DMS79 treated with DMSO at 0.1 percent for 48 hours (cell line): Measurements from ENCODE around the gene FPR1.
A peak's percentile ranks its signal among the peaks of the same experiment; 100 is the strongest.

ENCODE experiments used
- DNase-seq: peaks from one replicate; lab custom pipeline; 2025; lab: John Stamatoyannopoulos, UW

Gene FPR1

GRCh38 chr19:51751655-51752054 is at the start of gene FPR1:
TSS of gene FPR1 (minus strand) at chr19:51751878. CDS start at chr19:51746994, 4,884 bp downstream.
- no peak for DNase-seq

- DNase-seq, result no peak
Observed at GRCh38 chr19:51800473-51801244, 49.0 kb upstream of the FPR1 start.

GRCh38 chr19:51799774-51800472 is 48.2 kb upstream of the FPR1 start:
- DNase-seq, result no peak

- DNase-seq, result no peak
Observed at GRCh38 chr19:51799034-51799773, 47.5 kb upstream of the FPR1 start.

GRCh38 chr19:51798062-51798461 is 46.4 kb upstream of the FPR1 start:
- no peak for DNase-seq

DNA sequence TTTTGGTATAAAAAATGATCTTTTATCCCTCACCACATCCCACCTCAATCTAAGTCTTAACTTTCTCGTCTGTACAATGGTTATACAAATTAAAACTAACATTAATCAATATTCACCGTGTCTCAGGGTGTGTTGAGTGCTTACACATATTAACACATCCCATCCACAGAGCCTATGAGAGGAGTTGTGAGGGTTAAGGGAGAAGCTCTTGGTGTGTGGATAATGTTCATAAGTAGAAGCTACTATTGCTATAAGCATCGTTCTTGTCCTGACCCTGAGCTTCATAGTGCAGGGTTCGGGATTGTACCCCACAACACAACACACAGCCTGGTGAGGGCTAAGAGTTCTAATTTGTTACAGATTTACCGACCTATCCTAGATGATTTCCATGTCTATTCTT is 45.8 kb upstream of the FPR1 start:
- DNase-seq, result no peak

GRCh38 chr19:51796195-51796679 is 44.6 kb upstream of the FPR1 start:
- no peak for DNase-seq

GRCh38 chr19:51794885-51795490 is 43.3 kb upstream of the FPR1 start, which contains the start of gene FPR3:
TSS of gene FPR3 (plus strand) at chr19:51795157. CDS start at chr19:51823749, 28,592 bp downstream.
- no peak for DNase-seq

DNA sequence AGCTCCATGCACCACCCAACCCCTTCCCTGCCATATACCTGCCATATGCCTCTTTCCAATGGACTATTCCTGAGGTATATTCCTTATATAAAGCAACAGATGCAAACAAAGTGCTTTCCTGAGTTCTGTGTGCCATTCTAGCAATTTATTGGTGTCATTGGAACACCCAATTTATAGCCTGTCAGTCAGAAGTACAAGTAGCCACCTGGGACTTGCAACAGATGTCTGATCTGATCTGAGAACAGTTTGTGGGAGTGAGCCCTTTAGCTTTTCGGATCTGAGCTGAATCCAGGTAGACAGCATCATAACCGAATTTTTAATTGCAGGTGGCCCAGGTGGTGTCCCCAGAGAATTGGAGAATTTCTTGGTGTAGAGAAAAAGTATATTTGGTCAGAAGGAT is 42.3 kb upstream of the FPR1 start:
- no peak for DNase-seq

DNA sequence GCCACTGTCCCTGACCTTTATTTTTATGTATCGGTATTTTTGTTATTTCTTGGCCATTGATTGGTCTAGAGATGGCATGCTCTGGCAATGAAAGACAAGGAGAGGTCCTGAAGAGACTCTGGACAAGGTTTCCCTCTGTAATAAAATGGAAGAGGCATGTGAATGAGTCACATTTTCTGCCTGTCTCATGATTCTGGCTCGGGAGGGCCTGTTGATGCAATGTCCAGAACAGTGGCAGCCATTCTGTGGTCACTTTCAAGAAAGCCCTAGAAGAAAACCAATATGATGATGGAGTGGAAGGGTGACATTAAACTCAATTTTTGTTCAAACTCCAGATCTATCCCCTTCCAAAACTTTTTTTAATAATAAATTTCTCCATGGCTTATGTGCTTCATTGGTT is 41.3 kb upstream of the FPR1 start:
- DNase-seq, result no peak

- DNase-seq, result no peak
Observed at GRCh38 chr19:51789061-51789795, 37.5 kb upstream of the FPR1 start.

- no peak for DNase-seq
Observed at GRCh38 chr19:51788029-51788428, 36.4 kb upstream of the FPR1 start.

DNA sequence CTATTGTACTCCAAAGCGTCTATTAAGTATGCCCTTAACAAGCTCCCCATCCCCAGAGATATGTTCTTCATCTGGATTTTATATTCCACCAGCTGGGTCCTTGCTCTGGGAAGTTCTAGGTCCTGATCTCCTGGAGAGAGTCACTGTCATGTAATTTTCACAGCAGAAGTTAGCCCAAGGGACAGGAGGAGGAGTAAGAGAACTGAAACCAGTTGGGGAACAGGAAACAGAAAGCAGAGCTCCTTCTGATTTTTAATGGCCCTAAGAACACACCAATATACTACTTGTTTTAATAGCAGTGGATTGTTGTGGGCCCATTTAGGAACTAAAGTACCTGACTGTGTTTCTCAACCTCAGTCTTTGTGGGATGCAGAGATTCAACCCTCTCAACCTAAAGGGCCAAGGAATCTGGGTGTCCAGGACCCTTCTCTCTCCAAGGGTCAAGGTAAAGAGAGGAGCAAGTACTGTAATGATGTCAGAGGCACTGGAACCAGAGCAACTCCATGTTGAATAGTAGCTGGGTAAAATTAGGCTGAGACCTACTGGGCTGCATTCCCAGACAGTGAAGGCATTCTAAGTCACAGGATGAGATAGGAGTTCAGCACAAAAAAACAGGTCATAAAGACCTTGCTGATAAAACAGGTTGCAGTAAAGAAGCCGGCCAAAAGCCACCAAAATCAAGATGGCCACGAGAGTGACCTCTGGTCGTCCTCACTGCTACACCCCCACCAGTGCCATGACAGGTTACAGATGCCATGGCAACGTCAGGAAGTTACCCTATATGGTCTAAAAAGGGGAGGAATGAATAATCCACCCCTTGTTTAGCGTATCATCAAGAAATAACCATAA is 35.2 kb upstream of the FPR1 start:
- DNase-seq, result no peak

GRCh38 chr19:51784922-51785690 is 33.4 kb upstream of the FPR1 start:
- DNase-seq, result no peak

GRCh38 chr19:51784109-51784785 is 32.6 kb upstream of the FPR1 start:
- no peak for DNase-seq

GRCh38 chr19:51783372-51783771 is 31.7 kb upstream of the FPR1 start:
- DNase-seq, result peak; percentile 11

DNA sequence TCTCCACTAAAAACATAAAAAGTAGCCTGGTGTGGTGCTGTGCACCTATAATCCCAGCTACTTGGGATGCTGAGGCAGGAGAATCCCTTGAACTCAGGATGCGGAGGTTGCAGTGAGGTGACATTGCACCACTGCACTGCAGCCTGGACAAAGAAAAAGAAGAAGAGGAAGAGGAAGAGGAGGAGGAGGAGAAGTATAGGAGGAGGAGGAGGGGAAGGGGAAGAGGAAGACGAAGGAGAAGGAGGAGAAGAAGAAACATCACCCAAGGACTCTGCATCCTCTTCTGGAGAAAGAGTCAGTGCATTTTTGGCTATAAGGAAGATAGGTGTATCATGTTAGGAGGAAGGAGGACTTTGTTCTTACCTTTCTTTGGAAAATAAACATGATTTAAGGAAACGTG is 30.3 kb upstream of the FPR1 start:
- no peak for DNase-seq

DNA sequence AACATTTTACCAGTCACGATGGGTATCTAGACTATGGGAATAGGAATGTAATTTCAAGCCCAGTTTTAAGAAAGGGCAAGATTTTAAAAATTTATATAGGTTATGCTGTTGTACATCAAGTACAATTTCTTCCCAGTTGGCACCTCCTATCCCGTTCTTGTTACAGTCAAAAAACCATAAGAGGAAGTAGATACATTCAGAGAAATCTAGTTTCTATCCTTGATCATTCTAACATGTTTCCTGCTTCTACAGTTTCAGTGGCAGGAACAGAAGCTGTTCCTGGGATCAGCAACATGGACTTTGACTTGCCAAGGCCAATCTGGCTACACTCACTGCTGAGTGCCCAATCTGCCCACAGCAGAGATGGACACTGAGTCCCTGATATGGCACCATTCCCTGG is 28.6 kb upstream of the FPR1 start:
- DNase-seq, result no peak

GRCh38 chr19:51779703-51780102 is 28.0 kb upstream of the FPR1 start:
- no peak for DNase-seq
